ENCODE results near the gene TSPEAR.

Gene TSPEAR

DNA sequence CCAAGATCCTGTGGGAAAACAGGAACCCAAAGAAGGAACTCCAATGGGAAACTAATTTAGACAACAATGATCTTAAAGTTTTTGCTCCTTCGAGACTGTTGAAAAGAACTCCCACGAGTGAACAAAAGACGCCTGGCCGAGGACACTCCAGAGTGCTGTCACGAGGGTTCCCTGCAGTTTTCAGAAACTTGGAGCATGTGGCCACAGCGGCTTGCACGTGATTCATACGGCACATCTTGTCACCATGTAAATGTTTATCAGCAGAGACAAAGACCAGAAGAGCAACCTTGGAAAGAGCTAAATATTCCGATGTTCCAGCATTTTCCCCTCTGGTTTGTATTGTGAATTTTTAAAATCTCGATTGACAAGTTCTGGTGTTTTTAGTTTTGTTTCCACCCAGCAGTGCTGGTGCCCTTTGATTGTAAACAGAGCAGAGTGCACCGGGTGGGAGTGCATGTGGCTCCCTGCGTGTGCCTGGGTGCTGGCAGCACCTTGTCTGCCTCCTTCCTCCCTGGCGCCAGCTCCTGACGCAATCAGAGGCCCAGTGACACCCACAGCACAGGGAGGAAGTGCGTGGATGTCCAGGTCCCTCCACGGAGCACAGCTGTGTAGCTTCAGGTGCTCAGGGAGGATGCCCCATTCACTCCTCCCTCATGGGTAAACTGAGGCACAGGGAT lies 233.1 kb downstream of the TSPEAR start:
- peak in 2 of 4 experiments; percentile 11 to 28 for DNase-seq

GRCh38 chr21:44477712-44478111 lies 233.7 kb downstream of the TSPEAR start:
- no peak for DNase-seq

- no peak for DNase-seq
Observed at GRCh38 chr21:44477131-44477530, 234.2 kb downstream of the TSPEAR start.

DNA sequence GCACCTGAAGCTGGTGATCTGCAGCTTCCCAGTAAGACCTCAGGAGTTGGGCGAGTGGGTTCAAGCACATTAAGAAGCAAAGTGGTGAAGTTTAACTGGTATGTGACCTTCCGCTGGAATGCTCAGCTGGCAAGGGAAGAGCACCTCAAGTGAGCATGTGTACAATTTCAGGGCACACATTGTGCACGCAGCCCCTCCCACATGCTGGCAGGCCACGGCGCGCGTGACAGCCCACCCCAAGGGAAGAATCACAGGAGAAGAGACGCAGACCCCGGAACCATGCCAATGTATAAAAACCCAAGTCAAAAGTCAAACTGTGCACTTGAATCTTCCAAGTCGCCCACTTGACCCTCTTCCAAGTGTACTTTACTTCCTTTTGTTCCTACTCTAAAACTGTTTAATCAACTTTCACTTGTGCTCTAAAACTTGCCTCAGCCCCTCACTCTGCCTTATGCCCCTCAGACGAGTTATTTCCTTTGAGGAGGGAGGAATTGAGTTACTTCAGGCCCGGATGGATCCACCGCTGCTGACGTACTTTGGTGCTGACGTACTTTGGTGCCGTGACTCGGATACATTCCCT lies 236.0 kb downstream of the TSPEAR start:
- no peak for DNase-seq

DNA sequence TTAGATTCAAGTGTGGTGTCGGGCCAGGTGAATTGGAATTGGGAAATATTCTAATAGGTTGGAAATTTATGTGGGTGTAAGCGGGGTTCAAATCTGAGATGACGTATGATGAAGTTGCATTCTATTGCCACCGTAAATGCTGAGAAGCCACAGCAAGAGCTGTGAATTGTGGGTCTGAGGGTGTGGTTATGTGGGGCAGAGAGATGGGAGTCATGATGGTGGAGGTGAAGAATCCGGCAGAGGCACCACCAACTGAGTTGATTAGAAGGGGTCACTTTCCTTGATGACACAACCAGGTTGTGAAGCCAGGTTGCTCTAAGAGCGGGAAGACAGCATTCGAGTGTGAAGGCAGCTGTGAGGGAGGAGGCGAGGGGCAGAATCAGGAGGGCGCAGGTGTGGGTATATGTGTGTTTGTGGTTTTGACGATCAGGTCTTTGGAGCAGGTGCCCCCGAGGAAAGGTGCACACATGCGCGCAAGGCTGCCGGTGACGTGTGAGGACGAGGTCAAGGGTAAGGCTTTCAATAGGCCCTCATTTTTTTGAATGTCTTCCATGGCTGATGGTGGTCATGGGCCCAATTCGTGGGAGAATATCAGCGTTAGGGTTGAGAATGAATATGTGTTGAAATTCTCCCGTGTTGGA lies 237.3 kb downstream of the TSPEAR start:
- no peak for DNase-seq

DNA sequence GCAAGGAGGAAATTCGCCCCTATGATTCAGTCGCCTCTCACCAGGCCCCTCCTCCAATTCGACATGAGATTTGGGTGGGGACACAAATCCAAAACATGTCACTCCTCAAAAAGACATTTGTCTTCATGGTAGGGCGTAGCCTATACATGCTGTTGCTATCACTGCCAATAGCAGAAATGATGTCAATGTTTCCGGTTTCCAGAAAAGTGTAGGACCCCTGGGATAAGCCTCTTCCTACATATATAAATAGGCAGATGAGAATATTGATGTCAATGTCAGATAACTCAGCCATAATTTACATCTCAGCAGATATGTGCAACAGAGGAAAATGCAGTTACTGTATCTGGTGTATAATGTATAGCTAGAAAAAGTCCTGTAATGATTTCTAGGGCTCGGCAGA lies 239.4 kb downstream of the TSPEAR start:
- DNase-seq, result no peak

DNA sequence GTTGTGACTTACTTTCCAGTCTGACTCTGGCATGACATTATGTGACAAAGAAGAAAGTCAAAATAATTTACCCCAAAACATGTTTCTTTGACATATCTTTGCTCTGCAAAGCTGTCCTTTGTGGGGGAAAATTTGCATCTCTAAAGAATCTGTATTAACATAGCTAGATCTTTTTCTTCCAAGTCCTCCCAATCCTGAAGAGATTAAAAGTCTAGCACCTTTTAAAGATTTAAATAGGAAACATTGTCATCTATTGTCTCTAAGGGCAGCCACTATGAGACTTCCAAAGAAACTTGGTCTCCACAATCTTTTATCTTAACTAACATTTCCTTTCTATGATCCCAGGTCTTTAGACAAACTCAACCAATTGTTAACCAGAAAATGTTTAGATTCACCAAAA lies 240.0 kb downstream of the TSPEAR start:
- no peak for DNase-seq

- DNase-seq, result no peak
Observed at GRCh38 chr21:44467859-44468195, 243.5 kb downstream of the TSPEAR start.

GRCh38 chr21:44466996-44467858 lies 244.1 kb downstream of the TSPEAR start:
- DNase-seq, result no peak

DNA sequence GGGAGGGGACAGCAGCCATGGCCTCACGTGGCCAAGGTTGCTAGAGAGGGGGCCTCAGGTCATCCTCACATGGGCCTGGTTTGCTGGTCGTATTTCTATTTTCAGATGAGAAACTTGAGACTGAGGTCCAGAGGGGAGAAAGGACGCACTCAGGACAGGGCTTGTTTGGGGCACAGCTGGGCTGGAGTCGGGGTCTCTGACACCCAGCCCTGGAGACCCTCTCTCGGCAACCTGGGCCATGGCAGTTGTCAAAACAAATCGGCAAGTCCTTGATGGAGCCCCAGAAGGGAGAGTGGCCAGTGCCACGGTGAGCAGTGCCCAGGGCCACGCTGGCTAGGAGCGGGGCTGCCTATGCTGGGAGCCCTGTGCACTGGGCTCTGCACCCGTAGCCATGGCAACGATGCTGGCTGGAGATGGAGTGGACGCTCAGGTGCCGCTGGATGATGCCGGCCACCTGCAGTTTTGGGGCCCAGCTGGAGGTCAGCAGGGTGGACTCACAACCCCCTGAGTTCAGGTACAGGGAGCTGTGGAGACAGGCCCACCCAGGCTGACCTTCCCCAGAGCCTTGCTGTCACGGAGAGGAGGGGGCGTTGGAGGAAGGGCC lies 244.9 kb downstream of the TSPEAR start:
- no peak for DNase-seq

DNA sequence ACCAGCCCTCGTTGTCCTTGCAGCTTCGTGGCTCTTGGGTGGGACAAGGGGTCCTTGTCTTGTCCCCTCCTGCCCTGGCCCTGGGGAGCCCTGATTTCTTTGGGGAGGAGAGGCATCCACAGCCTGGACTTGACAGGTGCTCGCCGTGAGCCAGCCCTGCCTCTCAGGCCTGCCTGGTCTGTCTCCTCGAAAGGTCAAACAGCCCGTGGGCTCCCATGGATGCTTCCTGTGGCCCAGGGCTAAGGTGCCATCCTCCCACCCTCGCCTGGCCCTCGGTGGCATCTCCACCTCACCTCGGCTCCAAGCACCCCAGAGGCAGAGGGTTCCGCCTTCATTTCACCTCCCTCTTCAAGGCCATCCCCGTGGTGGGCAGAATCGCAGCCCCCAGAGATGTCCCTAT lies 247.0 kb downstream of the TSPEAR start:
- no peak for DNase-seq

DNA sequence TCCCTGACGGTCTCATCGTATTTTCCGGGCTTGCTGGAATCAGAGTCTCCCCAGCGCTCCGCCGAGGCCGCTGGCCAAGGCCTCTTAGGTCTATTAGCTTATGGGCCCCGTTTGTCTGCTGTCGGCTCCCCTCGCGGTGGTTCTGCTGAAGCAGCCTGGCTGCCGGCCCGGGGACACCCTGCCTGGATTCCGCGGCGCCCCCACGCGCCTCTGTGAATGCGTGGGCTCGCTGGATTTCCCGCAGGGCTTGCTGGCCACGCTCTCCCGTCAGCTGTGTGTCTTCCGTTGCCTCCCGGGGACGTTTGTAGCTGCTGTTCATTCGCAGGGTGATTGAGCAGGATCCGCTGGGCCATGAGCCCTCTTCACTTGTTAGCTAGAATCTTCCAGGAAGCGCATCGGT lies 247.6 kb downstream of the TSPEAR start:
- no peak for DNase-seq

DNA sequence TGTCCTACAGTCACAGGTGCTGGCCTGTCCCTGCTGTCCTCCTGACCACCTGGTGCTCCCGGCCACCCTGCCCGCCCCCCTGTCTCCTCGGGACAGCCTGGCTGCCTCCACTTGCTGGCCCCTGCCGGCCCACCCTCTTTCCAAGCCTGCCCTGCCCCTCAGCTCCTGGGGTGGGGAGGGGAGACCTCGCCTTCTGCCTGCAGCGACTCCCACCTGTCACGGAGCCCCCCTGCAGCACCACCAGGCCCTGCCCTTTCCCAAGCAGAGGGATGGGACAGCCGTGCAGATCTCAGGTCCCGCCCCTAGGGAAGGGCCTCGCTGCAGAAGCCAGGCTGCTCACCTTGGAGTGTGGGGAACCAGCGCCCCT lies 248.6 kb downstream of the TSPEAR start:
- no peak for DNase-seq

GRCh38 chr21:44462086-44462833 lies 249.1 kb downstream of the TSPEAR start:
- no peak for DNase-seq

DNA sequence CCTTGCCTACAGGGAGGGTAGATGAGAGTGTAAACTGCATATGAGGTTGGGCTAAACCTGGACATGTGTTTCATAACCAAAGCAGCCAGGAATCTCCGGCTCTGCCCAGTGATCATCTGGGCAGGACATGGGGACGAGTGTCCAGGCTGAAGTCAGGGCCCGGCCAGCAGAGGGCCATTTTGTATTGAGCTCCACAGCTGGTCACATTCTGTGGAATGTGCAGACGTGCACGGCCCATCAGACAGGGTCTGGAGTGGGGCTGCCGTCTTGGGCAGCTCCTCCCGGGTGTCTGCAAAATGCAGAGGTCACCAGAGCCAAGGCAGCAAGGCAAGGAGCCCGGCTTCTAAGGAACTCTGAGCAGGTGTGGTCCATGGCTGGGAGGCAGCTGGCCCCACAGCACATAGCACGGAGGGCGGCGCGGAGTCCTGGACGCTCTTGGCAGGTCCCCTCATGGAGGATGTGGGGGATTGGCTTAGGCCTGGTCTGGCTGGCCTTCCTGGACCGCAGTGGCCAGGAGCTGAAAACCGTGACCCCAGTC lies 249.8 kb downstream of the TSPEAR start:
- no peak for DNase-seq

GRCh38 chr21:44461005-44461404 lies 250.4 kb downstream of the TSPEAR start:
- DNase-seq, result no peak

DNA sequence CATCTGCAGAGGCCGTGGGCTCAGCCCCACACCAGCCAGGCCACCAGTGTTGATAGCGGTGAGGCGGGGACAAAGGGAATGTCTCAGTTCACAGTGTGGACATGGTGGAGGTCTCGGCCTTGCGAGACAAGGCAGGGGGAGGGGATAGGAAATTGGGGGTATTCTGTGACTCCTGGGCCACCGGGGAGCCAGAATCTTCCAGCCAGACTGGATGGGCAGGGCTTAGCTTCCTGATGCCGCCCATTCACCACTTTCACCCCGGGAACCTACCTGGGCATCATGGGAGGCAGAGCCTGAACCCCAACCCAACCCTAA lies 251.0 kb downstream of the TSPEAR start:
- DNase-seq, result no peak

- DNase-seq, result peak in 3 of 4 experiments; percentile 11 to 31 (median 20)
Observed at GRCh38 chr21:44459712-44460440, 251.5 kb downstream of the TSPEAR start.

DNA sequence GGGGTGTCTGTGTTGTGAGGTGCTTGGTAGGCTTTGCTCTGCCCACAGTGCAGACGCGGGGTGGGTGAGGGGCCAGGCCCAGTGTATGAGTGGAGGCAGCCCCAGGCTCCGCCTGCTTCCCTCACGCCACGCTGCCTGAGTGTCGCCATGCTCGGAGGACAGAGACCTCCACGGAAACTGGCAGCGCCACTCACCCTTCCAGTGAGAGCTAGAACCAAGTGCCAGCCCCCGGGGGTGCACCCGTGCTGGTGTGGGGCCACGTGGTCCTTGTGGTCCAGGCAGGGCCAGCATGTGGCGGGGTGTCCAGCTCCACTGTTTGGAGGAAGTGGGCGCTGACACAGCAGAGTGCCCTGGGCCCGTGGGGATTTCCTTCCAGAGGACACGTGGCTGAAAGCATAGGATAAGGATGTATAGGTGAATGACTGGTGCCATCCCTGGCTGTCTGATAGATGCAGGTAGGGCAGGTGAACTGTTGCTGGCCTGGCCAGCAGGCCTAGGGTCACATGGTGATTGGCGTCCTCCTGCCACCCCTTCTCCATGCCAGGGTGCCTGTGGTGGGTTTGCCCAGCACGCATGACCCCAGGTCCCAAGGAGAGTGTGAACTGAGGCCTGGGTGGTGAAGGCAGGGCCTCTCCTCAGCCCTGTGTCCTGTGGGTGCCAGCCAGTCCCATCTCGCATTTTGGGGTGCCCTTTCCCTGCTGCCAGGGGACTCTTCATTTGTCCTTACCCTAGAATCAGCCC lies 252.2 kb downstream of the TSPEAR start:
- peak in 2 of 4 experiments; percentile 41 to 44 for DNase-seq

DNA sequence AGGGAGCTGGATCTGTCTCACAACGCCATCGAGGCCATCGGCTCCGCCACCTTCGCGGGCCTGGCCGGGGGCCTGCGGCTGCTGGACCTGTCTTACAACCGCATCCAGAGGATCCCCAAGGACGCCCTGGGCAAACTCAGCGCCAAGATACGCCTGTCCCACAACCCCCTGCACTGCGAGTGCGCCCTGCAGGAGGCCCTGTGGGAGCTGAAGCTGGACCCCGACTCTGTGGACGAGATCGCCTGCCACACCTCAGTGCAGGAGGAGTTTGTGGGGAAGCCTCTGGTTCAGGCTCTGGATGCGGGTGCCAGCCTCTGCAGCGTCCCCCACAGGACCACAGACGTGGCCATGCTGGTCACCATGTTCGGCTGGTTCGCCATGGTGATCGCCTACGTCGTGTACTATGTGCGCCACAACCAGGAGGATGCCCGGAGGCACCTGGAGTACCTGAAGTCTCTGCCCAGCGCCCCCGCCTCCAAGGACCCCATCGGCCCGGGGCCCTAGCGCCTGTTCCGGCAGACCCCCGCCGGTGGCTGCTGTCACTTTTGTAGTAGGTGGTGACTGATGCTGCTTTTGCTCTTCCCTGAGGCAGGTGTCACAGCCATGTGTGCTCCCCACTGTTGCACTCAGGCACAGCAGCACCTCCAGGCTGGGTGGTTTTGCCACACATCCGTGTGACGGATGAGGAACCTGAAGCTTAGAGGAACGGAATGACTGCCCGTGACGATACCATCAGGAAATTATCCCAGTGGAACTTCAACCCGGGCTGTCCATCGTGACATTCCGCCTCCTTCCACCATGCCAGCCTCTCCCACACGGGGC lies 254.2 kb downstream of the TSPEAR start:
- no peak for DNase-seq
